ENCODE results near the gene GPR143. TPM values are rescaled to one million over a fixed set of nuclear protein-coding genes. Genes with fewer than 3 reads are reported as not detected.

The GPR143 gene
- total RNA-seq, 1 experiment from 2014 or later: 1.8 TPM

DNA sequence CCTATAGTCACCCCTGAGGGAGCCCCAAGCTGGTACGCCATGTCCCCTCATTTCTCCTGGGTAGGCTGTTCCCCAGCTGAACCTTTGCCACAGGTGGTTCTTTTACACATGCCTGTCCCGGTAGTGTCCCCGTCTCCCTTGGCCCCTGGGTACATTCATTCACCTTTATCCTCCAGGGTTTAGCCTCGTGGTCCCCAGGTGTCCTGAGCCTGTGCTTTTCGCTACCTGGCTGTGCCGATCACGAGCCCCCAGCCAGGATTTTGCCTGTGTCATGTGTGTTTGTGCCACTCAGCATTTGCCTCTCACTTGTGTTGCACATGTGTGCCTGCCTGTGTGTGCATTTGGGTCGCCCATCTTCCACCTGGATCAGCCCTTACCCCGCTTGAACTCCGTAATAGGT is 57.6 kb downstream of the GPR143 start:
- RAD21 ChIA-PET (ENCODE audit: low non-redundant PET in 1 of 2, low total read pairs in 2 of 2, uncharacterized antibody in 2 of 2, unreplicated experiment in 2 of 2): interaction anchor here in 1 of 2 experiments (0.6 kb wide), 1 partner anchor 78 kb away, joined by 3 read pairs; no protein-coding TSS in a partner anchor
- no TSS peak for BruUV-seq (replicated peaks)
- DNase-seq (ENCODE audit: low read depth, low spot score) (no peak), ATAC-seq (no peak)
- Histone ChIP-seq H4K20me1 (ENCODE audit: insufficient read depth) (no peaks in the 10 kb centered on the region), H3K4me2 (ENCODE audit: low read length) (no peak overlapping the region), H3K9me3 (ENCODE audit: control insufficient read depth in 1 of 2, insufficient read depth in 1 of 2, low read depth in 1 of 2, low read length in 2 of 2) (no peaks in the 10 kb centered on the region), H3K27ac (ENCODE audit: low read depth, low read length) (no peak overlapping the region), H3K9me2 (ENCODE audit: insufficient read depth) (no peaks in the 10 kb centered on the region), H3K4me3 (replicated peaks in 1 of 2; ENCODE audit: low read depth in 1 of 2, low read length in 2 of 2) (no peak overlapping the region), H3K36me3 (ENCODE audit: control insufficient read depth in 1 of 2, insufficient read depth in 2 of 2, low read length in 2 of 2) (peaks cover 0 to 2% of the 10 kb centered on the region in 2 experiments; a peak in 1 of 4 replicates), H2AFZ (ENCODE audit: low read depth, low read length, poor library complexity, severe bottlenecking) (no peak overlapping the region), H3K79me2 (ENCODE audit: insufficient read depth, low read length) (no peaks in the 10 kb centered on the region), H3K9ac (ENCODE audit: low read length) (no peak overlapping the region), H3K27me3 (ENCODE audit: insufficient read depth, low read length) (no peaks in the 10 kb centered on the region), H3K4me1 (ENCODE audit: control insufficient read depth in 1 of 2, insufficient read depth in 2 of 2, low read length in 2 of 2) (no peaks in the 10 kb centered on the region)
- no peak for TF ChIP-seq FOSL1 (IDR thresholded peaks at IDR 0.05; ENCODE audit: low read depth)
- TF ChIP-seq ZNF274 (IDR thresholded peaks at IDR 0.05; ENCODE audit: low read depth, low read length): no peak
- TF ChIP-seq TCF7L2 (IDR thresholded peaks at IDR 0.05; ENCODE audit: borderline replicate concordance, extremely low read depth, insufficient read depth, insufficient read length): no peak
- intact Hi-C loops (cut with micrococcal nuclease): loop anchor here (2.0 to 10.0 kb wide), 4 partner anchors 246 to 891 kb away; no protein-coding TSS in a partner anchor
- CTCF ChIA-PET: no interaction called here
- POLR2A ChIA-PET: no interaction called here

- ATAC-seq (no peak), DNase-seq (ENCODE audit: low read depth, low spot score) (no peak)
These were observed 58.2 kb downstream of the GPR143 start for GRCh38 chrX:9707306-9708033.

More at GRCh38 chrX:9707306-9708033, 58.2 kb downstream of the GPR143 start:
- Histone ChIP-seq H2AFZ (ENCODE audit: low read depth, low read length, poor library complexity, severe bottlenecking) (no peak overlapping the region), H4K20me1 (ENCODE audit: insufficient read depth) (no peaks in the 10 kb centered on the region), H3K9me2 (ENCODE audit: insufficient read depth) (no peaks in the 10 kb centered on the region), H3K27ac (ENCODE audit: low read depth, low read length) (no peak overlapping the region), H3K4me3 (replicated peaks in 1 of 2; ENCODE audit: low read depth in 1 of 2, low read length in 2 of 2) (no peak overlapping the region), H3K9ac (ENCODE audit: low read length) (no peak overlapping the region), H3K79me2 (ENCODE audit: insufficient read depth, low read length) (no peaks in the 10 kb centered on the region), H3K27me3 (ENCODE audit: insufficient read depth, low read length) (no peaks in the 10 kb centered on the region), H3K36me3 (ENCODE audit: control insufficient read depth in 1 of 2, insufficient read depth in 2 of 2, low read length in 2 of 2) (peaks cover 0 to 2% of the 10 kb centered on the region in 2 experiments; a peak in 1 of 4 replicates), H3K4me1 (ENCODE audit: control insufficient read depth in 1 of 2, insufficient read depth in 2 of 2, low read length in 2 of 2) (no peaks in the 10 kb centered on the region), H3K4me2 (ENCODE audit: low read length) (no peak overlapping the region), H3K9me3 (ENCODE audit: control insufficient read depth in 1 of 2, insufficient read depth in 1 of 2, low read depth in 1 of 2, low read length in 2 of 2) (no peaks in the 10 kb centered on the region)
- ChIA-PET POLR2A (no interaction called here), CTCF (no interaction called here), RAD21 (ENCODE audit: low non-redundant PET in 1 of 2, low total read pairs in 2 of 2, uncharacterized antibody in 2 of 2, unreplicated experiment in 2 of 2) (no interaction called here)
- no TSS peak for BruUV-seq (replicated peaks)
- intact Hi-C loops (cut with micrococcal nuclease): loop anchor here (2.0 to 10.0 kb wide), 4 partner anchors 245 to 890 kb away; no protein-coding TSS in a partner anchor
- TF ChIP-seq EGR1 (IDR thresholded peaks at IDR 0.05; ENCODE audit: low read depth): no peak
- TF ChIP-seq POLR2A (IDR thresholded peaks at IDR 0.05; ENCODE audit: borderline replicate concordance, extremely low read depth, insufficient read depth, insufficient read length): no peak
- TF ChIP-seq, protein P1, sequence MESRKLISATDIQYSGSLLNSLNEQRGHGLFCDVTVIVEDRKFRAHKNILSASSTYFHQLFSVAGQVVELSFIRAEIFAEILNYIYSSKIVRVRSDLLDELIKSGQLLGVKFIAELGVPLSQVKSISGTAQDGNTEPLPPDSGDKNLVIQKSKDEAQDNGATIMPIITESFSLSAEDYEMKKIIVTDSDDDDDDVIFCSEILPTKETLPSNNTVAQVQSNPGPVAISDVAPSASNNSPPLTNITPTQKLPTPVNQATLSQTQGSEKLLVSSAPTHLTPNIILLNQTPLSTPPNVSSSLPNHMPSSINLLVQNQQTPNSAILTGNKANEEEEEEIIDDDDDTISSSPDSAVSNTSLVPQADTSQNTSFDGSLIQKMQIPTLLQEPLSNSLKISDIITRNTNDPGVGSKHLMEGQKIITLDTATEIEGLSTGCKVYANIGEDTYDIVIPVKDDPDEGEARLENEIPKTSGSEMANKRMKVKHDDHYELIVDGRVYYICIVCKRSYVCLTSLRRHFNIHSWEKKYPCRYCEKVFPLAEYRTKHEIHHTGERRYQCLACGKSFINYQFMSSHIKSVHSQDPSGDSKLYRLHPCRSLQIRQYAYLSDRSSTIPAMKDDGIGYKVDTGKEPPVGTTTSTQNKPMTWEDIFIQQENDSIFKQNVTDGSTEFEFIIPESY (IDR thresholded peaks at IDR 0.05; ENCODE audit: extremely low read depth, insufficient replicate concordance, low read length): no peak
- TF ChIP-seq CBX3 (IDR thresholded peaks at IDR 0.05; ENCODE audit: low read depth): no peak
